Sigmoid colon (tissue), 7 donors: ENCODE measurements around the gene CDC42BPA. TPM values are rescaled to one million over a fixed set of nuclear protein-coding genes. Genes with fewer than 3 reads are reported as not detected.
A peak's percentile ranks its signal among the peaks of the same experiment; 100 is the strongest.

Experiments used
- DNase-seq: peaks from one replicate; pipeline ENCODE4 v3.0.0-alpha.2; 2019
- H3K27ac ChIP-seq, 4 donors: fragments of 200-600 bp; sonication (generic); one replicate each; pipeline ENCODE4 v1.5.1; 2016 to 2019; ENCODE audit warnings: mild to moderate bottlenecking in 1 of 4
- H3K27me3 ChIP-seq, 3 donors: fragments of 200-600 bp; sonication (generic); one replicate each; pipeline ENCODE4 v1.5.1; 2019; ENCODE audit warnings: mild to moderate bottlenecking in 1 of 3
- H3K36me3 ChIP-seq, 4 donors: fragments of 200-600 bp; sonication (generic); one replicate each; pipeline ENCODE4 v1.5.1; 2016 to 2019
- H3K4me1 ChIP-seq, 4 donors: fragments of 200-600 bp; sonication (generic); one replicate each; pipeline ENCODE4 v1.5.1; 2017 to 2019
- H3K4me3 ChIP-seq, 4 donors: fragments of 200-600 bp; sonication (generic); one replicate each; pipeline ENCODE4 v1.5.1; 2017 to 2019; ENCODE audit warnings: mild to moderate bottlenecking in 2 of 4, moderate library complexity in 1 of 4
- H3K9me3 ChIP-seq, 4 donors: fragments of 200-600 bp in 3 of 4; sonication (generic) in 3 of 4; one replicate each; pipeline versions ENCODE4 v1.5.1 to v1.6.1; 2013 to 2019
- EP300 ChIP-seq, 4 donors: sonication (generic); formaldehyde crosslinking; IDR thresholded peaks; one replicate each; pipeline ENCODE4 v1.6.1; 2017; ENCODE audit warnings: antibody characterized with exemption in 4 of 4
- POLR2A ChIP-seq, 2 donors: fragments of 450-650 bp; IDR thresholded peaks; one replicate each; pipeline ENCODE4 v1.6.1; 2016; ENCODE audit warnings: antibody characterized with exemption in 2 of 2, mild to moderate bottlenecking in 2 of 2, moderate library complexity in 2 of 2
- POLR2AphosphoS5 ChIP-seq, 4 donors: sonication (generic); formaldehyde crosslinking; IDR thresholded peaks; one replicate each; pipeline ENCODE4 v1.6.1; 2017; ENCODE audit warnings: antibody characterized with exemption in 4 of 4
- WGBS, 2 donors: extraction: QIAGEN DNeasy Blood & Tissue Kit; methylation state at CpG; one replicate each; pipeline ENCODE4 v1.1.7; 2013; 5-methylcytosine and 5-hydroxymethylcytosine counted together
- intact Hi-C: fragments of 100-400 bp; cut with DNase I; formaldehyde crosslinking; loops from one replicate; pipeline ENCODE4 v1.15.1; 2023
- polyA plus RNA-seq, 3 donors: library from polyadenylated mRNA; stranded (reverse); fragments of 200-250 nt; gene quantifications; one replicate each; pipeline ENCODE4 v1.2.3, GENCODE V29; 2013
- small RNA-seq, 3 donors: library from RNA; depleted of rRNA; stranded (forward); fragments of <200 nt; gene quantifications; one replicate each; pipeline ENCODE3, GENCODE V24; 2016
- total RNA-seq, 4 donors: library from RNA; depleted of rRNA; stranded (reverse); fragments of >200 nt; gene quantifications; one replicate each; pipeline ENCODE4 v1.1.0, GENCODE V29; 2016
- TF ChIP-seq, protein P1 (sequence below), 4 experiments: fragments of 450-650 bp in 3 of 4; fragments of 200-600 bp in 1 of 4; IDR thresholded peaks; one replicate each; pipeline ENCODE4 v1.5.1; 2016 to 2019; ENCODE audit warnings: antibody characterized with exemption in 4 of 4, mild to moderate bottlenecking in 3 of 4, moderate library complexity in 2 of 4
- donor health status: healthy with polysubstance abuse.
- donor health status: Bipolar disorder and iron deficiency.
- donor health status: healthy.

CDC42BPA gene
- total and polyA plus RNA-seq, 7 donors: 8.4 to 93.6 (median 60.8) TPM

DNA sequence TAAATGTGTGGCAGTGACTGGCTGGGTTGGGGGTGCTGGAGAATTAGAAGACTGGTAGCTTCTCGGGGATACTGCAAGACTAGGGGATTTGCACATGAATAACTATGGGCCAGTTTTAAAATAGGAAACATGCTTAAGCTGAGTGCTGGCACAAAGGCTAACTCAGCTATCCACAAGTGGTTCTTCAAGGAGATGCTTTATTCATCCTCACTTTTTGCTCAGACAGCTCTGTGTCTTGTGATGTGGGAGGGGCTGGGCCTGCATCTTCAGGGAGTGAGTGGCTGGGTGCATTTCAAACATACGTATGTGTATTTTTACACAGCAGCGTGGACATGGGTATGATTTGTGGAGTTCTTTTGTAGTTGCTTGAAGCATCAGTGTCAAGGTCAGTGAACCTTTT lies 375.9 kb downstream of the CDC42BPA start:
- H3K36me3 ChIP-seq: no peaks in the 10 kb centered on the region
- 27 to 69% methylated on average over 3 of the region's 3 CpGs for WGBS, 2 donors
- DNase-seq: no peak
- intact Hi-C loops: loop anchor here (2.0 to 5.0 kb wide), 2 partner anchors 30 to 45 kb away; no protein-coding TSS in a partner anchor
- peaks cover 0 to 78% (median 76%) of the 10 kb centered on the region in 4 donors for H3K4me1 ChIP-seq
- no peaks in the 10 kb centered on the region for H3K27me3 ChIP-seq
- H3K27ac ChIP-seq: peak overlapping the region in 3 of 4 donors; percentile 29 to 54 (median 39)
- no peaks in the 10 kb centered on the region for H3K9me3 ChIP-seq
- TF ChIP-seq, protein P1, sequence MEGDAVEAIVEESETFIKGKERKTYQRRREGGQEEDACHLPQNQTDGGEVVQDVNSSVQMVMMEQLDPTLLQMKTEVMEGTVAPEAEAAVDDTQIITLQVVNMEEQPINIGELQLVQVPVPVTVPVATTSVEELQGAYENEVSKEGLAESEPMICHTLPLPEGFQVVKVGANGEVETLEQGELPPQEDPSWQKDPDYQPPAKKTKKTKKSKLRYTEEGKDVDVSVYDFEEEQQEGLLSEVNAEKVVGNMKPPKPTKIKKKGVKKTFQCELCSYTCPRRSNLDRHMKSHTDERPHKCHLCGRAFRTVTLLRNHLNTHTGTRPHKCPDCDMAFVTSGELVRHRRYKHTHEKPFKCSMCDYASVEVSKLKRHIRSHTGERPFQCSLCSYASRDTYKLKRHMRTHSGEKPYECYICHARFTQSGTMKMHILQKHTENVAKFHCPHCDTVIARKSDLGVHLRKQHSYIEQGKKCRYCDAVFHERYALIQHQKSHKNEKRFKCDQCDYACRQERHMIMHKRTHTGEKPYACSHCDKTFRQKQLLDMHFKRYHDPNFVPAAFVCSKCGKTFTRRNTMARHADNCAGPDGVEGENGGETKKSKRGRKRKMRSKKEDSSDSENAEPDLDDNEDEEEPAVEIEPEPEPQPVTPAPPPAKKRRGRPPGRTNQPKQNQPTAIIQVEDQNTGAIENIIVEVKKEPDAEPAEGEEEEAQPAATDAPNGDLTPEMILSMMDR (IDR thresholded peaks at IDR 0.05): no peak
- TF ChIP-seq POLR2AphosphoS5 (IDR thresholded peaks at IDR 0.05) (no peak), EP300 (IDR thresholded peaks at IDR 0.05) (no peak), POLR2A (IDR thresholded peaks at IDR 0.05) (no peak)
- peak overlapping the region in 1 of 4 donors; percentile 90 for H3K4me3 ChIP-seq

DNA sequence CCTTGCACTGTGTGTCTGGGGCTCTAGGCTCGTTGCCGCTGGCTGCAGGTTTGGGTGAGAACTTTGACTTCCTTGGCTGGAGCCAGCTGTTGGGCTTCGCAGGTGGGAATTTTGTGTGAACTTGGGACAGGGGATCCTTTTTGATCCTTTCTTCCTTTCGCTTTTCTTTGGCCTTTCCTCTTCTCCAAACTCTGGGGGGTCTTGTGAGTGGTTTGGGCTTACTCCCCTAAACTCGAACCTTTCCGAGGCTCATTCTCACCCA lies 377.6 kb downstream of the CDC42BPA start:
- H3K4me3 ChIP-seq: peak overlapping the region; percentile 62 to 90 (median 72)
- 10 to 34% methylated on average over 6 of the region's 6 CpGs for WGBS, 2 donors
- intact Hi-C loops: loop anchor here (5.0 kb wide), 1 partner anchor 47 kb away; no protein-coding TSS in a partner anchor
- peaks cover 0 to 62% (median 61%) of the 10 kb centered on the region in 4 donors for H3K4me1 ChIP-seq
- no peak for DNase-seq
- no peaks in the 10 kb centered on the region for H3K27me3 ChIP-seq
- H3K9me3 ChIP-seq: no peaks in the 10 kb centered on the region
- H3K36me3 ChIP-seq: no peaks in the 10 kb centered on the region
- peak overlapping the region; percentile 73 to 100 (median 98) for H3K27ac ChIP-seq
- TF ChIP-seq EP300 (IDR thresholded peaks at IDR 0.05): no peak
- no peak for TF ChIP-seq POLR2AphosphoS5 (IDR thresholded peaks at IDR 0.05)
- TF ChIP-seq, protein P1 (IDR thresholded peaks at IDR 0.05): no peak
- TF ChIP-seq POLR2A (IDR thresholded peaks at IDR 0.05): no peak

DNA sequence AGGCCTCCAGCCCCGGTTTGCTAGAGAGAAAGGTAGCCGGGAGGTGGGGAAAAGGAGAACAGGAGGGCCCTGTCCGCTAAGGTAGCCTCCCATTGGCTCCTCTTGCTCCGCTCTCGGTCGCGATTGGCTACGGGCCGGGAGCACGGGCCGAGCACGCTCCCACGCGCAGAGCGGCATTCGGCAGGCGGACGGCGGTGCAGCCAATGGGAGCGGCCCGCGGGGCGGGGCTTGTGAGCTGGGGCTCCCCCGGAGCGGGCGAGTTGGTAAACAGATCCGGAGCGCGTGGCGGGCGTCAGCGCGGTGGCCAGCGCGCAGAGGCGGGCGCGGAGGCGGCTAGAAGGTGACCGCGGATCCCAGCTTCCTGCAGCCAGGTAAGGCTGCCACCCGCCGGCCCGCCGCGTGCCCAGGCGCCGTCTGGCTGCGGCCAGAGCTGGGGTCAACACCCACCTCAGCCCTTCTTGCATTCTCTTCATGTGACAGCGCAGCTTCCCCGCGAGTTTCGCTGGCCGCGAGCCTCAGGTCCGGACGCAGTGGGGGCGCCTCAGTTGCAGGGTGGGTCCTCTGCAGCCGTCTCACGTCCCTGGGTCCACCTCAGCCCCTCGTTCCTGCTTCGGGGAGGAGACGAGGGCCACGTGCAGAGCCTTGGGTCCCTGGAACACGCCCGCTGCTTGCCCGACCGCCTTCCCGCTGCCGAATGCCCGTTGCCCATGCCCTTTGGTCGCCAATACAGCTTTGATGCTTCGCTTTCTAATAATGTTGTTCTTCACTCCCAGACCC lies 378.1 kb downstream of the CDC42BPA start, which contains the start of gene COQ8A:
Gene COQ8A (plus strand): TSS at position 266 of the 777 bp plus-strand sequence. CDS start 21,092 bp downstream, outside the sequence.
- no peaks in the 10 kb centered on the region for H3K27me3 ChIP-seq
- no peaks in the 10 kb centered on the region for H3K9me3 ChIP-seq
- H3K4me3 ChIP-seq: peak within 1 kb of the TSS; percentile 62 to 90 (median 72)
- intact Hi-C loops: loop anchor here (5.0 kb wide), 1 partner anchor 47 kb away; no protein-coding TSS in a partner anchor
- H3K36me3 ChIP-seq: no peaks in the 10 kb centered on the region
- peaks cover 0 to 56% (median 56%) of the 10 kb centered on the region in 4 donors for H3K4me1 ChIP-seq
- DNase-seq: peak; percentile 100
- peak in 1 of 4 donors; percentile 23 for TF ChIP-seq POLR2AphosphoS5 (IDR thresholded peaks at IDR 0.05)
- TF ChIP-seq, protein P1 (IDR thresholded peaks at IDR 0.05): no peak
- 0% methylated on average over 73 of the region's 73 CpGs for WGBS, 2 donors
- peak within 1 kb of the TSS; percentile 96 to 100 (median 100) for H3K27ac ChIP-seq

Small RNA genes within 50 kb of the gene (small RNA-seq; reads per million reads assigned to genes)
- 0 reads per million in 3 donors for gene AL353689.1

Other genes starting within 250 kb of the CDC42BPA start
- 10 to 100 TPM in 1 of 4 donors, 1 to 10 TPM in 3; 5.3 to 15.3 (median 8.4) TPM for gene ZNF678, start 245.1 kb upstream of the CDC42BPA start, total RNA-seq
- gene ZNF678, start 245.1 kb upstream of the CDC42BPA start, polyA plus RNA-seq: 1 to 10 TPM; 1.2 to 3.4 (median 1.6) TPM